Choroid plexus epithelial cell (primary cell): ENCODE data around the gene ABLIM2.
A peak's percentile ranks its signal among the peaks of the same experiment; 100 is the strongest.

Experiments
- DNase-seq: peaks from one replicate; pipeline ENCODE4 v3.0.0-alpha.2; 2010; ENCODE audit warnings: low read depth
- H3K4me3 ChIP-seq: 2 replicates; pipeline ENCODE4 v1.5.1; 2011; ENCODE audit warnings: low read depth, mild to moderate bottlenecking, control low read depth, low read length, moderate library complexity
- CTCF ChIP-seq: conservative IDR thresholded peaks from 2 replicates; pipeline ENCODE4 v1.5.1; 2011; ENCODE audit warnings: low read depth, mild to moderate bottlenecking, control low read depth, inconsistent platforms, low read length, moderate library complexity

ABLIM2 gene

GRCh38 chr4:8127051-8127826, 31.4 kb downstream of the ABLIM2 start:
- TF ChIP-seq CTCF, result no peak
- no peak overlapping the region for H3K4me3 ChIP-seq
- no peak for DNase-seq

GRCh38 chr4:8126523-8126922, 32.1 kb downstream of the ABLIM2 start:
- TF ChIP-seq CTCF, result no peak
- no peak for DNase-seq
- no peak overlapping the region for H3K4me3 ChIP-seq

- no peak for DNase-seq
- no peak for TF ChIP-seq CTCF
- no peak overlapping the region for H3K4me3 ChIP-seq
These were observed 33.0 kb downstream of the ABLIM2 start for GRCh38 chr4:8125526-8126056.

GRCh38 chr4:8123870-8124269, 34.7 kb downstream of the ABLIM2 start:
- H3K4me3 ChIP-seq, result no peak overlapping the region
- DNase-seq, result no peak
- no peak for TF ChIP-seq CTCF

GRCh38 chr4:8123389-8123788, 35.2 kb downstream of the ABLIM2 start:
- peak; percentile 10 for DNase-seq
- no peak overlapping the region for H3K4me3 ChIP-seq
- no peak for TF ChIP-seq CTCF

GRCh38 chr4:8122746-8123145, 35.9 kb downstream of the ABLIM2 start:
- H3K4me3 ChIP-seq, result no peak overlapping the region
- no peak for TF ChIP-seq CTCF
- no peak for DNase-seq
